HEK293 (cell line): Measurements from ENCODE around the gene JAM3.

Experiments
- CTCF ChIA-PET: fragments of 350-600 bp; formaldehyde crosslinking; extraction: SDS; loops from one replicate; lab custom pipeline; 2021; ENCODE audit warnings: antibody characterized with exemption; lab: Yijun Ruan, JAX
- POLR2A ChIA-PET: fragments of 300-600 bp; formaldehyde crosslinking; extraction: SDS; loops from one replicate; lab custom pipeline; 2020; ENCODE audit warnings: antibody characterized with exemption, inconsistent platforms; lab: Yijun Ruan, JAX
- H3K27ac ChIP-seq: fragments of 200-500 bp; sonication (Bioruptor generic); 2 replicates; pipeline ENCODE4 v1.5.1; 2014; ENCODE audit warnings: low read depth, low read length, control low read depth, inconsistent platforms; ENCODE audit errors: extremely low read depth
- H3K36me3 ChIP-seq, 2 experiments: fragments of 200-500 bp in 1 of 2; sonication (Bioruptor generic) in 1 of 2; 1 replicate in 1 of 2; 2 replicates in 1 of 2; pipeline ENCODE4 v1.5.1; 2014 to 2017; ENCODE audit warnings: inconsistent platforms in 2 of 2, low read length in 2 of 2; ENCODE audit not compliant: control insufficient read depth in 2 of 2, insufficient read depth in 1 of 2
- H3K4me1 ChIP-seq: fragments of 200-500 bp; sonication (Bioruptor generic); 2 replicates; pipeline ENCODE4 v1.5.1; 2014; ENCODE audit warnings: mild to moderate bottlenecking, low read length, inconsistent platforms; ENCODE audit not compliant: control insufficient read depth, insufficient read depth
- H3K4me3 ChIP-seq: 2 replicates; pipeline ENCODE4 v1.5.1; 2011; ENCODE audit warnings: low read depth, mild to moderate bottlenecking, control low read depth, low read length, moderate library complexity
- H3K9me3 ChIP-seq: fragments of 200-500 bp; sonication (Bioruptor generic); 2 replicates; pipeline ENCODE4 v1.5.1; 2014; ENCODE audit warnings: low read depth, low read length, inconsistent platforms; ENCODE audit not compliant: control insufficient read depth, insufficient read depth
- IKZF3 ChIP-seq: fragments of 450-650 bp; IDR thresholded peaks from 2 replicates; pipeline ENCODE4 v1.5.0; 2018; ENCODE audit warnings: missing biosample characterization, mild to moderate bottlenecking, missing genetic modification characterization, moderate library complexity
- PBX3 ChIP-seq: sonication (generic); formaldehyde crosslinking; IDR thresholded peaks from 2 replicates; pipeline ENCODE4 v1.8.1; 2022; ENCODE audit warnings: mild to moderate bottlenecking, moderate library complexity, missing genetic modification reagents
- SCRT2 ChIP-seq: fragments of 450-650 bp; formaldehyde crosslinking; IDR thresholded peaks from 2 replicates; pipeline ENCODE4 v1.5.1; 2016; ENCODE audit warnings: missing biosample characterization, missing genetic modification characterization
- ZBTB6 ChIP-seq: fragments of 450-650 bp; formaldehyde crosslinking; IDR thresholded peaks from 2 replicates; pipeline ENCODE4 v1.5.1; 2017; ENCODE audit warnings: missing biosample characterization, missing genetic modification characterization
- ZFP37 ChIP-seq: fragments of 450-650 bp; formaldehyde crosslinking; IDR thresholded peaks from 2 replicates; pipeline ENCODE4 v1.5.1; 2016; ENCODE audit warnings: missing biosample characterization, missing genetic modification characterization
- ZNF133 ChIP-seq: fragments of 450-650 bp; formaldehyde crosslinking; IDR thresholded peaks from 2 replicates; pipeline ENCODE4 v1.5.1; 2016; ENCODE audit warnings: missing biosample characterization, missing genetic modification characterization
- ZNF146 ChIP-seq: fragments of 450-650 bp; formaldehyde crosslinking; IDR thresholded peaks from 2 replicates; pipeline ENCODE4 v1.5.1; 2016; ENCODE audit warnings: missing biosample characterization, missing genetic modification characterization
- ZNF747 ChIP-seq: fragments of 450-650 bp; formaldehyde crosslinking; IDR thresholded peaks from 2 replicates; pipeline ENCODE4 v1.5.1; 2016; ENCODE audit warnings: missing biosample characterization, missing genetic modification characterization
- ZSCAN16 ChIP-seq: fragments of 450-650 bp; formaldehyde crosslinking; IDR thresholded peaks from 2 replicates; pipeline ENCODE4 v1.5.1; 2016; ENCODE audit warnings: missing biosample characterization, missing genetic modification characterization
- ZXDB ChIP-seq: fragments of 450-650 bp; formaldehyde crosslinking; IDR thresholded peaks from 2 replicates; pipeline ENCODE4 v1.5.1; 2016; ENCODE audit warnings: missing biosample characterization, missing genetic modification characterization
- TF ChIP-seq, protein P1 (sequence below): fragments of 450-650 bp; formaldehyde crosslinking; IDR thresholded peaks from 2 replicates; pipeline ENCODE4 v1.5.1; 2016; ENCODE audit warnings: missing biosample characterization, missing genetic modification characterization, borderline replicate concordance

Gene JAM3

GRCh38 chr11:134063991-134064747, 4.7 kb upstream of the JAM3 start:
- CTCF ChIA-PET, result interaction anchor here (0.5 to 4.4 kb wide), 2 partner anchors 13 to 149 kb away, joined by 3 to 39 read pairs; no protein-coding TSS in a partner anchor
- no peak for TF ChIP-seq ZFP37
- TF ChIP-seq ZXDB (tag by site-specific recombination), result no peak
- no peak for TF ChIP-seq ZNF747 (tag by site-specific recombination)

GRCh38 chr11:134065381-134065780, 3.5 kb upstream of the JAM3 start:
- TF ChIP-seq IKZF3 (tag by site-specific recombination) (no peak), ZNF146 (tag by site-specific recombination) (no peak), ZBTB6 (tag by site-specific recombination) (no peak), ZSCAN16 (tag by site-specific recombination) (no peak), SCRT2 (no peak), ZNF133 (tag by site-specific recombination) (no peak), PBX3 (CRISPR knock-in tag) (no peak)
- TF ChIP-seq, protein P1, sequence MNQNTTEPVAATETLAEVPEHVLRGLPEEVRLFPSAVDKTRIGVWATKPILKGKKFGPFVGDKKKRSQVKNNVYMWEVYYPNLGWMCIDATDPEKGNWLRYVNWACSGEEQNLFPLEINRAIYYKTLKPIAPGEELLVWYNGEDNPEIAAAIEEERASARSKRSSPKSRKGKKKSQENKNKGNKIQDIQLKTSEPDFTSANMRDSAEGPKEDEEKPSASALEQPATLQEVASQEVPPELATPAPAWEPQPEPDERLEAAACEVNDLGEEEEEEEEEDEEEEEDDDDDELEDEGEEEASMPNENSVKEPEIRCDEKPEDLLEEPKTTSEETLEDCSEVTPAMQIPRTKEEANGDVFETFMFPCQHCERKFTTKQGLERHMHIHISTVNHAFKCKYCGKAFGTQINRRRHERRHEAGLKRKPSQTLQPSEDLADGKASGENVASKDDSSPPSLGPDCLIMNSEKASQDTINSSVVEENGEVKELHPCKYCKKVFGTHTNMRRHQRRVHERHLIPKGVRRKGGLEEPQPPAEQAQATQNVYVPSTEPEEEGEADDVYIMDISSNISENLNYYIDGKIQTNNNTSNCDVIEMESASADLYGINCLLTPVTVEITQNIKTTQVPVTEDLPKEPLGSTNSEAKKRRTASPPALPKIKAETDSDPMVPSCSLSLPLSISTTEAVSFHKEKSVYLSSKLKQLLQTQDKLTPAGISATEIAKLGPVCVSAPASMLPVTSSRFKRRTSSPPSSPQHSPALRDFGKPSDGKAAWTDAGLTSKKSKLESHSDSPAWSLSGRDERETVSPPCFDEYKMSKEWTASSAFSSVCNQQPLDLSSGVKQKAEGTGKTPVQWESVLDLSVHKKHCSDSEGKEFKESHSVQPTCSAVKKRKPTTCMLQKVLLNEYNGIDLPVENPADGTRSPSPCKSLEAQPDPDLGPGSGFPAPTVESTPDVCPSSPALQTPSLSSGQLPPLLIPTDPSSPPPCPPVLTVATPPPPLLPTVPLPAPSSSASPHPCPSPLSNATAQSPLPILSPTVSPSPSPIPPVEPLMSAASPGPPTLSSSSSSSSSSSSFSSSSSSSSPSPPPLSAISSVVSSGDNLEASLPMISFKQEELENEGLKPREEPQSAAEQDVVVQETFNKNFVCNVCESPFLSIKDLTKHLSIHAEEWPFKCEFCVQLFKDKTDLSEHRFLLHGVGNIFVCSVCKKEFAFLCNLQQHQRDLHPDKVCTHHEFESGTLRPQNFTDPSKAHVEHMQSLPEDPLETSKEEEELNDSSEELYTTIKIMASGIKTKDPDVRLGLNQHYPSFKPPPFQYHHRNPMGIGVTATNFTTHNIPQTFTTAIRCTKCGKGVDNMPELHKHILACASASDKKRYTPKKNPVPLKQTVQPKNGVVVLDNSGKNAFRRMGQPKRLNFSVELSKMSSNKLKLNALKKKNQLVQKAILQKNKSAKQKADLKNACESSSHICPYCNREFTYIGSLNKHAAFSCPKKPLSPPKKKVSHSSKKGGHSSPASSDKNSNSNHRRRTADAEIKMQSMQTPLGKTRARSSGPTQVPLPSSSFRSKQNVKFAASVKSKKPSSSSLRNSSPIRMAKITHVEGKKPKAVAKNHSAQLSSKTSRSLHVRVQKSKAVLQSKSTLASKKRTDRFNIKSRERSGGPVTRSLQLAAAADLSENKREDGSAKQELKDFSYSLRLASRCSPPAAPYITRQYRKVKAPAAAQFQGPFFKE (tag by site-specific recombination), result no peak
- TF ChIP-seq, all 188 proteins: peak for 0
- H3K9me3 ChIP-seq, result no peaks in the 10 kb centered on the region
- ChIA-PET POLR2A (no interaction called here), CTCF (no interaction called here)
- H3K4me1 ChIP-seq, result peaks cover 5% of the 10 kb centered on the region; the same call in 1 of the 2 replicates
- H3K4me3 ChIP-seq, result no peak overlapping the region
- H3K36me3 ChIP-seq, result no peaks in the 10 kb centered on the region
- H3K27ac ChIP-seq, result no peak overlapping the region

More at GRCh38 chr11:134063991-134064747, 4.7 kb upstream of the JAM3 start:
- no peak overlapping the region for H3K27ac ChIP-seq
- no peaks in the 10 kb centered on the region for H3K9me3 ChIP-seq
- no peaks in the 10 kb centered on the region for H3K36me3 ChIP-seq
- H3K4me3 ChIP-seq, result no peak overlapping the region
- POLR2A ChIA-PET, result no interaction called here
- no peaks in the 10 kb centered on the region for H3K4me1 ChIP-seq
